Immature natural killer cell (primary cell): ENCODE data around the gene ESYT2. TPM values are rescaled to one million over a fixed set of nuclear protein-coding genes. Genes with fewer than 3 reads are reported as not detected.
"Not testable (repeated sequence)": the region's sequence is repeated elsewhere in the genome, so short reads cannot be mapped to it uniquely, and the experiment has no call there.

Experiments
- DNase-seq, 3 donors: peaks; one replicate each; pipeline ENCODE4 v3.0.0; 2022; ENCODE audit warnings: mixed read lengths in 1 of 3
- H3K27ac Mint-ChIP-seq, 6 donors: one replicate each; pipeline ENCODE4 v1.8.0; 2020; ENCODE audit warnings: mixed read lengths in 6 of 6, mild to moderate bottlenecking in 5 of 6, inconsistent platforms in 4 of 6, moderate library complexity in 3 of 6
- H3K27me3 Mint-ChIP-seq, 3 donors: one replicate each; pipeline ENCODE4 v1.8.0; 2020 to 2021; ENCODE audit warnings: low read depth in 3 of 3, mild to moderate bottlenecking in 3 of 3, mixed read lengths in 3 of 3, moderate library complexity in 3 of 3, inconsistent platforms in 1 of 3
- H3K36me3 Mint-ChIP-seq, 3 donors: one replicate each; pipeline ENCODE4 v1.8.0; 2020; ENCODE audit warnings: mixed read lengths in 3 of 3, inconsistent platforms in 2 of 3, mild to moderate bottlenecking in 2 of 3
- H3K4me1 Mint-ChIP-seq, 2 donors: one replicate each; pipeline ENCODE4 v1.8.0; 2020; ENCODE audit warnings: inconsistent platforms in 2 of 2, mild to moderate bottlenecking in 2 of 2, mixed read lengths in 2 of 2, moderate library complexity in 1 of 2
- H3K4me3 Mint-ChIP-seq, 5 donors: one replicate each; pipeline ENCODE4 v1.8.0; 2020; ENCODE audit warnings: mild to moderate bottlenecking in 5 of 5, mixed read lengths in 5 of 5, inconsistent platforms in 3 of 5, moderate library complexity in 3 of 5
- H3K9me3 Mint-ChIP-seq, 6 donors: one replicate each; pipeline ENCODE4 v1.8.0; 2020; ENCODE audit warnings: mild to moderate bottlenecking in 6 of 6, mixed read lengths in 6 of 6, inconsistent platforms in 4 of 6, moderate library complexity in 3 of 6
- polyA plus RNA-seq, 3 donors: library from polyadenylated mRNA; unstranded; fragments of 300-500 nt; fragmentation: Illumina TruSeq; gene quantifications; one replicate each; pipeline ENCODE4 v1.2.3, GENCODE V29; 2021

ESYT2 gene
- polyA plus RNA-seq, 3 donors from 2014 or later = 70.1 to 95.7 (median 84.0) TPM

DNA sequence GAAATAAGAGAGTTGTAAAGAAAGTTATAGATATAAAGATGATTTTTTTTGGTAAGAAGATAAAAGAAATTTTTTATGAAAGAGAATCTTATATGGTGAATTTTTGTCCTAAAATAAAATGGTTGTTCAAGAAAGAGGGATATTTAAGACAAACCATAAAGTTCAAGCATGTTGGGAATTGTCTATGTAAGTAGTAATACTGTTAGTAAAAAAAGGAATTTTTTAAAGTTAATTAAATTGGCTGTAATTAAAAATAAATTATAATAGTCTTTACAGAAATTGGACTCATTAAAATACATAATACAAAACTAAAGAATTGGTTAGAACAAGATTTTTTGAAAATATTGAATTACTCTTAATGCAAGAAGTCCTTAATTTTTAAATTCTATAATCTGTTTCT is 17.0 kb upstream of the ESYT2 start:
- Mint-ChIP-seq H3K4me1 (peaks cover 37 to 56% of the 10 kb centered on the region in 2 donors), H3K27ac (peak overlapping the region in 2 of 6 donors; percentile 62 to 83), H3K4me3 (no peak overlapping the region)

DNA sequence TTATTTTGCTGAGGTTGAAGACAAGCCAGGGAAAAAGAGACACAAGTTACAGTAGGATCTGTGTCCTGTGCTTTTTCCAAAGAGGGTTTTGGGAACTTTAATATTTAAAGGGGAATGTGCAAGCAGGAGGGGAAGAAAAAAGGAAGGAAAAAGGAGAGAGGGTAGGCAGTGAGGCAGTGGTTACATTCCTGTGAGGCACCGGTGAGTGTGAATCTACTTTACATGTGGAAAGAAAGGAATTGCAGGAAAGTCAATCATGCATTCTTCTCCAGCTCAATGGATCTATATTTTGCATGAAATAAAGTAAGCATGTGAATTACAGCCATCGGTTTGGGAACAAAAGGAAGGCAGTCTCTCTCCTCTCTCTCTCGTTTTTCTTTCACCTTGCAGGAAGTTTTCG is 14.5 kb upstream of the ESYT2 start:
- Mint-ChIP-seq H3K36me3 (no peaks in the 10 kb centered on the region), H3K27me3 (peaks cover 0 to 6% (median 4%) of the 10 kb centered on the region in 3 donors), H3K9me3 (no peaks in the 10 kb centered on the region), H3K27ac (peak overlapping the region in 3 of 6 donors; percentile 69 to 85 (median 70)), H3K4me1 (peaks cover 34 to 50% of the 10 kb centered on the region in 2 donors), H3K4me3 (no peak overlapping the region)
- no peak for DNase-seq

More for the DNA sequence above, 17.0 kb upstream of the ESYT2 start:
- H3K36me3 Mint-ChIP-seq = peaks cover 0 to 4% (median 0%) of the 10 kb centered on the region in 3 donors
- H3K9me3 Mint-ChIP-seq = no peaks in the 10 kb centered on the region
- DNase-seq = no peak
- peaks cover 0 to 6% (median 4%) of the 10 kb centered on the region in 3 donors for H3K27me3 Mint-ChIP-seq

- peak in 2 of 3 donors; percentile 35 to 43 for DNase-seq
- Mint-ChIP-seq H3K27ac (peak overlapping the region; percentile 65 to 85 (median 72)), H3K27me3 (peaks cover 0 to 5% (median 4%) of the 10 kb centered on the region in 3 donors), H3K4me1 (peaks cover 26 to 40% of the 10 kb centered on the region in 2 donors), H3K4me3 (no peak overlapping the region), H3K36me3 (no peaks in the 10 kb centered on the region), H3K9me3 (no peaks in the 10 kb centered on the region)
These were observed 13.2 kb upstream of the ESYT2 start for GRCh38 chr7:158842486-158842885.

DNA sequence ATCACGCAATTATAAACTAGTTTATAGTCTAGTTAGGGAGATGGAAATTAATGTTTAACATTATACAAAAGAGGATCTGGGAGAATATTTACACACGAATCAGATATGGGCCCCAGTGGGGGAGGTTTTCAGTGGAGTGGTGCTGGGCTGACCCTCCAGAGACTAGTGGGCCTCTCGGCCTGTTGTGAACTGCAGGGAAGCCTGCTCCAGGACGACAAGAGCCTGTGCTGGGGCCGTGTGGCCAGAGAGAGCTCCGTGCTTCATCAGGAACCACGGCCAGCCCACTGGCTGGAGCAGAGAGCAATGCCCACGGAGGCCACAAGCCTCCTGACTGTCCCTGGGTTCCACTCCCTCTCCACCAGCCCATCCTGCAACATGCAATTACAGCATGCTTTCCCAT is 11.3 kb upstream of the ESYT2 start:
- Mint-ChIP-seq H3K4me1 (peaks cover 19 to 28% of the 10 kb centered on the region in 2 donors), H3K27me3 (peaks cover 0 to 5% (median 4%) of the 10 kb centered on the region in 3 donors), H3K27ac (peak overlapping the region in 2 of 6 donors; percentile 25 to 62), H3K36me3 (no peaks in the 10 kb centered on the region), H3K9me3 (no peaks in the 10 kb centered on the region), H3K4me3 (no peak overlapping the region)
- DNase-seq = no peak

- DNase-seq, H3K36me3 Mint-ChIP-seq, H3K27me3 Mint-ChIP-seq, H3K27ac Mint-ChIP-seq, H3K4me3 Mint-ChIP-seq, H3K9me3 Mint-ChIP-seq: not testable (repeated sequence)
- H3K4me1 Mint-ChIP-seq = peaks cover 19 to 26% of the 10 kb centered on the region in 2 donors
These were observed 9.9 kb upstream of the ESYT2 start for GRCh38 chr7:158839177-158839576.

DNA sequence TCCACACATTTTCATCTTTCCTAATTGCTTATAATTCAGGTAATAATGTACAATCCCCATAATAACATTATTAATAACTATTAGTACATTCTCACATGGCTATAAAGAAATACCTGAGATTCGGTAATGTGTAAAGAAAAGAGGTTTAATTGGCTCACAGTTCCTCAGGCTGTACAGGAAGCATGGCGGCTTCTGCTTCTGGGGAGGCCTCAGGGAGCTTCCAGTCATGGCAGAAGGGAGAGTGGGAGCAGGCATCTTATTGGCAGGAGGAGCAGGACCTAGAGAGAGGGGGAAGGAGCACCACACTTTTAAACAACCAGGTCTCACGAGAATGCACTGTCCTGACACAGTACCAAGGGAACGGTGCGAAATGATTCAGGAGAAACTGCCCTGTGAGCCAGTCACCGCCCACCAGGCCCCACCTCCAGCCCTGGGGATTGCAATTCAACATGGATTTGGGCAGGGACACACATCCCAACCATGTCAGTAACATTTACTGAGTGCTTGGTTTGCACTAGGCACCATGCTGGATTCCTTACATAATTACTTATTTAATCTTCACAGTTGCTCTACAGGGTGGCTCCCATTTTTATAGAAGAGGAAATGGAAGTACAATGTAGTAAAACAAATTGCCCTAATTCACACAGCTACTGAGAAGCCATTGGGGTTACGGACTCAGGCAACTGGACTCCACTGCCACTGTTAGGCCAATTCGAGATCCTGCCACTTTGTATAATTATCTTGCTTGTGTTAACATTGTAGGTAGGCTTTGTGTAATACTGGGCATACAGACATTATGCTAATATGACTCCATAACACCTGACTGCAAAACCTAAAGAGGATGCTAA is 8.7 kb upstream of the ESYT2 start:
- Mint-ChIP-seq H3K27me3 (peaks cover 0 to 4% (median 2%) of the 10 kb centered on the region in 3 donors), H3K4me3 (no peak overlapping the region), H3K9me3 (peaks cover 0 to 2% (median 0%) of the 10 kb centered on the region in 6 donors), H3K27ac (peak overlapping the region in 1 of 6 donors; percentile 72), H3K36me3 (peaks cover 0 to 3% (median 0%) of the 10 kb centered on the region in 3 donors), H3K4me1 (peaks cover 12 to 15% of the 10 kb centered on the region in 2 donors)
- no peak for DNase-seq

GRCh38 chr7:158836692-158837091 is 7.4 kb upstream of the ESYT2 start:
- Mint-ChIP-seq H3K4me3 (no peak overlapping the region), H3K9me3 (peaks cover 0 to 2% (median 0%) of the 10 kb centered on the region in 6 donors), H3K4me1 (peaks cover 3 to 13% of the 10 kb centered on the region in 2 donors), H3K27me3 (peaks cover under 1 to 3% (median 2%) of the 10 kb centered on the region in 3 donors), H3K27ac (peak overlapping the region in 1 of 6 donors; percentile 24), H3K36me3 (peaks cover 0 to 3% (median 0%) of the 10 kb centered on the region in 3 donors)
- DNase-seq = no peak

DNA sequence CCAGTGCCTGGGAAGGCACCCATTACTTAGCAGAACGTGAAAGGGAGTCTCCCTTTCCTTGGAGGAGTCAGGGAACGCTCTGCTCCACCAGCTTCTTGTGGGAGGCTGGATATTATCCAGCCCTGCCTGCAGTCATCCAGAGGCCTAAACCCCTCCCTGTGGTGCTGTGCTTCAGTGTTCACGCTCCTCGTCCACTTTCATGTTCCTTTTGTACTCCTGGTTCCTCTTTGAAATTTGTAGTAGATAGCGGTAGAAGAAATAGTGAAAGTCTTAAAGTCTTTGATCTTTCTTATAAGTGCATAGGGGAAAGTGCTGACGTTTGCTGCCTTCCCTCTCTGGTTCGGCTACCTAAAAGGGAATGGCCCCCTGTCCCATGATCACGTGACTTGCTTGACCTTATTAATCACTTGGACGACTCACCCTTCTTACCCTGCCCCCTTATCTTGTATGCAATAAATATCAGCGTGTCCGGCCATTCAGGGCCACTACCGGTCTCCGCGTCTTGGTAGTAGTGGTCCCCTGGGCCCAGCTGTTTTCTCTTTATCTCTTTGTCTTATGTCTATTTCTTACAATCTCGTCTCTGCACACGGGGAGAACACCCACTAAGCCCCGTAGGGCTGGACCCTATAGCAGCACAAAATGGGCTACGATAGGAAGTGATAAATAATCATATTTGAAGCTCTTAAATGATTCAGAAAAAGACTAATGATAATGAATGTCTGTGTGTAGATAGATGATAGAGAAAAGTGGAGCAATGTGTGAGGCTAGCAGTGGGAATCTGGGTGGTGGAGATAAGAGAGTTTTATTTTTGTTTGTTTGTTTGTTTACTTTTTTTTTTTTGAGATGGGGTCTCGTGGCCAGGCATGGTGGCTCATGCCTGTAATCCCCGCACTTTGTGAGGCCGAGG is 5.8 kb upstream of the ESYT2 start:
- Mint-ChIP-seq H3K36me3 (peaks cover 0 to 3% (median 0%) of the 10 kb centered on the region in 3 donors), H3K4me1 (peaks cover 16 to 23% of the 10 kb centered on the region in 2 donors), H3K27ac (peak overlapping the region in 2 of 6 donors; percentile 28 to 37), H3K27me3 (peaks cover 2 to 16% (median 10%) of the 10 kb centered on the region in 3 donors), H3K9me3 (peaks cover 0 to 2% (median 0%) of the 10 kb centered on the region in 6 donors), H3K4me3 (no peak overlapping the region)
- no peak for DNase-seq

DNA sequence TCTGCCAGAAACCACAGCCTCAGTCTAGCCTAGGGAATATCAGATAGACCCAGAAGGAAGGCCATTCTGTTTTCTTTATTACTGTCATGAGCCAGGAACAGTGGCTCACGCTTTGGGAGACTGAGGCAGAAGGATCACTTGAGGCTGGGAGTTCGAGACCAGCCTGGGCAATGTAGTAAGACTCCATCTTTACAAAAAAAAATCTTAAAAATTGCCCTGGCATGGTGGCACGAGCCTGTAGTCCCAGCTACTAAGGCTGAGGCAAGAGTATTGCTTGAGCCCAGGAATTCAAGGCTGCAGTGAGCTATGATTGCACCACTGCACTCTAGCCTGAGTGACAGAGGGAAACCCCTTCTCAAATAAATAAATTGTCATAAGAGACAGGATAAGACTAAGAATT is 3.7 kb upstream of the ESYT2 start:
- H3K4me1 Mint-ChIP-seq = peaks cover 20 to 27% of the 10 kb centered on the region in 2 donors
- no peak overlapping the region for H3K4me3 Mint-ChIP-seq

GRCh38 chr7:158831738-158832091 is 2.4 kb upstream of the ESYT2 start:
- peak overlapping the region in 5 of 6 donors; percentile 49 to 98 (median 95) for H3K27ac Mint-ChIP-seq
- H3K9me3 Mint-ChIP-seq = peaks cover 0 to 2% (median 0%) of the 10 kb centered on the region in 6 donors
- H3K4me1 Mint-ChIP-seq = peaks cover 32 to 38% of the 10 kb centered on the region in 2 donors
- H3K27me3 Mint-ChIP-seq = peaks cover 16 to 44% (median 29%) of the 10 kb centered on the region in 3 donors
- H3K4me3 Mint-ChIP-seq = peak overlapping the region in 2 of 5 donors; percentile 7 to 58
- peaks cover 3 to 12% (median 8%) of the 10 kb centered on the region in 3 donors for H3K36me3 Mint-ChIP-seq
- DNase-seq = no peak

More for the DNA sequence above, 3.7 kb upstream of the ESYT2 start:
- H3K9me3 Mint-ChIP-seq = peaks cover 0 to 2% (median 0%) of the 10 kb centered on the region in 6 donors
- peaks cover 13 to 34% (median 21%) of the 10 kb centered on the region in 3 donors for H3K27me3 Mint-ChIP-seq
- DNase-seq = no peak
- peak overlapping the region in 1 of 6 donors; percentile 48 for H3K27ac Mint-ChIP-seq
- peaks cover 0 to 5% (median under 1%) of the 10 kb centered on the region in 3 donors for H3K36me3 Mint-ChIP-seq

DNA sequence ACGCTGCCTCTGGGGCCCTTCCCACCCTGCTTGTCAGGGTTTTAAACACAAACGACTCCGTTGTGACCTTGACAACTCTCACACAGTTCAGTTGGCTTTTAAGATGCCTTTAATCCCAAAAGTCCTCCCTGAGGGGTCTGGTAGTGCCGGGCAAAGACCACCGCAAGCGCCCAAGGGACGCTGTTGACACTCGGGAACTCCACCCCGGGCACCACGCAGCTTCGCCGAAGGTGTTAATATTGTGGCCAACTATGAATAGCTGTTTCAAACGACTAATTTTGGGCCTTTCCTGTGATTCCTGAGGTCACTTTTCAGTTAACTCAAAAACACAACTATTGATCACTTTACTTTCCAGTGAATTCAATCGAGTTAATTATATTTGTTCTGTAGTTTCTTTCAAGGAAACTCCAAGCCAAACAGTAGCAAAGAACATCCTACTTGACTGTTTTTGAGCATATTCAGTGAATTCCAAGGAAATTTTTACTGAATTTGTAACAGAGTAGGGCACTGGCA is 958 bp upstream of the ESYT2 start:
- peaks cover 45 to 49% of the 10 kb centered on the region in 2 donors for H3K4me1 Mint-ChIP-seq
- H3K27ac Mint-ChIP-seq = peak overlapping the region; percentile 95 to 98 (median 98)
- peak overlapping the region; percentile 82 to 87 (median 83) for H3K4me3 Mint-ChIP-seq
- peaks cover 0 to 2% (median 0%) of the 10 kb centered on the region in 6 donors for H3K9me3 Mint-ChIP-seq
- H3K27me3 Mint-ChIP-seq = peaks cover 20 to 49% (median 30%) of the 10 kb centered on the region in 3 donors
- DNase-seq = no peak
- peaks cover 3 to 15% (median 13%) of the 10 kb centered on the region in 3 donors for H3K36me3 Mint-ChIP-seq

DNA sequence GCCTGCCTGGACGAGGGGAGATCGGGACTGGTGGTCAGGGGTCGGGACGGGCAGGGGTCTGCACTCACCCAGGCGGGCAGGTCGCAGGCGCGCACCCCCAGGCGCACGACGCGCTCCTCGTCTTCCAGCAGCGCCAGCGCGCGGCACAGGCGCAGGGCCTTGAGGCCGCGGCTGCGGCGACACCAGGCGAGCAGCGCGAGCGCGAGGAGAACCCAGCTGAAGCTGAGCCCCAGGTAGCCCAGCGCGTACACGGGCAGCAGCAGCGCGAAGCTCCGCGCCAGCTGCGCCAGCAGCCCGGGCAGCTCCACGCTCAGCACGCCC is 328 bp downstream of the ESYT2 start:
- H3K27me3 Mint-ChIP-seq = peaks cover 21 to 58% (median 34%) of the 10 kb centered on the region in 3 donors
- peaks cover 57 to 62% of the 10 kb centered on the region in 2 donors for H3K4me1 Mint-ChIP-seq
- H3K4me3 Mint-ChIP-seq = peak overlapping the region; percentile 70 to 96 (median 73)
- H3K36me3 Mint-ChIP-seq = peaks cover 3 to 14% (median 13%) of the 10 kb centered on the region in 3 donors
- DNase-seq = no peak
- H3K27ac Mint-ChIP-seq = peak overlapping the region in 5 of 6 donors; percentile 76 to 96 (median 89)
- peaks cover 0 to 2% (median 0%) of the 10 kb centered on the region in 6 donors for H3K9me3 Mint-ChIP-seq
